Measurements from ENCODE around the gene ALDH3B1. TPM values are rescaled to one million over a fixed set of nuclear protein-coding genes. Genes with fewer than 3 reads are reported as not detected.

The ALDH3B1 gene
- total RNA-seq, 1 donor from 2014 or later, result 42.8 TPM

DNA sequence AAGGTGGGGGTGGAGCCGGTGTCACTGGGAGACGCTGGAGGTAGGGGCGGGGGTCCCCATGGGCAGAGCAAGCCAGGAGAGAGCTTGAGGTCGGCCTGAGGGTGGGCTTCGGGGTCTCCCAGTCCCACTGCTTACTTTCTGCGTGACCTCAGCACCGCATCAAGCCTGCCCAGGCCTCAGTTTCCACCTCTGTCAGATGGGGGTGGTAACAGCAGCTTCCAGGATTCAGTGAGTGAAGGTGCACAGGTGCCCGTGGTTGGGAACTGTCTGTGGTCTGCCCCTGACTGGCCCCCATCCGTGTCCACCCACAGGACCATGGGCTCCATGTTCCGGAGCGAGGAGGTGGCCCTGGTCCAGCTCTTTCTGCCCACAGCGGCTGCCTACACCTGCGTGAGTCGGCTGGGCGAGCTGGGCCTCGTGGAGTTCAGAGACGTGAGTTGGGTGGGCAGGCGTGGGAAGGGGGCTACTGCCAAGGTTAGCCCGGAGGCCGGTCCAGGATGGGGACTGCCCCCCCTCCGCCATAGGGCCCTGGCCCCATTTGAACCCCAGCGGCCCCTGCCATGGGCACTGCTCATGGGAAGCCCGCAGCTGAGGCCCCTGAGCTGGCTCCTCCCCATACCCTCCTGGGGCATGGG lies 30.9 kb downstream of the ALDH3B1 start:
- no peak for DNase-seq (ENCODE audit: low spot score in 2 of 2)
- Histone ChIP-seq H3K27me3 (no peaks in the 10 kb centered on the region), H3K9me3 (no peaks in the 10 kb centered on the region), H3K4me1 (peaks cover 14 to 30% of the 10 kb centered on the region in 2 donors), H3K36me3 (peaks cover 28 to 44% of the 10 kb centered on the region in 2 donors), H3K27ac (peak overlapping the region; percentile 90 to 91), H3K4me3 (peak overlapping the region; percentile 63 to 78)
- TF ChIP-seq CTCF (IDR thresholded peaks at IDR 0.05), result no peak
- intact Hi-C loops (cut with DNase I), result loop anchor here (2.0 kb wide), 1 partner anchor 36 kb away; the partner anchor contains the start of gene UNC93B1

- intact Hi-C loops (cut with DNase I), result loop anchor here (2.0 kb wide), 1 partner anchor 37 kb away; the partner anchor contains the start of gene UNC93B1
- Histone ChIP-seq H3K27ac (peak overlapping the region; percentile 90 to 91), H3K9me3 (no peaks in the 10 kb centered on the region), H3K4me1 (peaks cover 14 to 30% of the 10 kb centered on the region in 2 donors), H3K36me3 (peaks cover 29 to 42% of the 10 kb centered on the region in 2 donors), H3K27me3 (no peaks in the 10 kb centered on the region), H3K4me3 (no peak overlapping the region)
- DNase-seq (ENCODE audit: low spot score in 2 of 2), result no peak
- no peak for TF ChIP-seq CTCF (IDR thresholded peaks at IDR 0.05)
These were observed 31.6 kb downstream of the ALDH3B1 start for GRCh38 chr11:68041617-68042218.

DNA sequence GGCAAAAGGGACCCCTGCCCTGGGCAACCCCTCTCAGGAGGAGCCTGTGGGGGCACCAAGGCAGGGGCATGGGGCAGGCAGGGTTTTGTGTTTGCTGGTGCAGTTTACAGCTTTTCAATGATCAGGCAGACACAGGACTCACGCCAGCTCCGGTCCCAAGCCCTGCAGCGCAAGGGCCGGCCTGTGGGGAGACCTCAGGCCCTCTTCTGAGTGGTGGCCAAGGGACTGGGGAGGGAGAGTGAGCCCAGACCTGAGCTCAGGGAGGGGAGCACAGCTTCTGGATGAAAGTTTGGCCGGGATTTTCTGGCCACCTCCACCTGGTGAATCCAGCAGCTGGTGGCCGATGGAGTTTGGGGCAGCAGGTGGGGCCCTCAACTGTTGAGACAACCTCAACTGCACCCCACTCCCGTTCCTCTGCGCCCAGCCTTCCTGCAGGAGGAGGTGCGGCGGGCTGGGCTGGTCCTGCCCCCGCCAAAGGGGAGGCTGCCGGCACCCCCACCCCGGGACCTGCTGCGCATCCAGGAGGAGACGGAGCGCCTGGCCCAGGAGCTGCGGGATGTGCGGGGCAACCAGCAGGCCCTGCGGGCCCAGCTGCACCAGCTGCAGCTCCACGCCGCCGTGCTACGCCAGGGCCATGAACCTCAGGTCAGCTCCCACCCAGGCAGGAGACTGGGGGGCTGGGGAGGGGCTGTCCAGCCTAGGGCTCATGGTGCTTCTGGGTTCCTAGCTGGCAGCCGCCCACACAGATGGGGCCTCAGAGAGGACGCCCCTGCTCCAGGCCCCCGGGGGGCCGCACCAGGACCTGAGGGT lies 32.3 kb downstream of the ALDH3B1 start:
- Histone ChIP-seq H3K27ac (peak overlapping the region; percentile 20 to 90), H3K27me3 (no peaks in the 10 kb centered on the region), H3K4me3 (no peak overlapping the region), H3K4me1 (peaks cover 14 to 25% of the 10 kb centered on the region in 2 donors), H3K36me3 (peaks cover 29 to 44% of the 10 kb centered on the region in 2 donors), H3K9me3 (no peaks in the 10 kb centered on the region)
- no peak for TF ChIP-seq CTCF (IDR thresholded peaks at IDR 0.05)
- no peak for DNase-seq (ENCODE audit: low spot score in 2 of 2)
- intact Hi-C loops (cut with DNase I), result no loop called here

GRCh38 chr11:68043029-68043348 lies 32.9 kb downstream of the ALDH3B1 start:
- H3K4me1 ChIP-seq, result peaks cover 8 to 20% of the 10 kb centered on the region in 2 donors
- H3K27ac ChIP-seq, result peak overlapping the region in 1 of 2 donors; percentile 20
- H3K27me3 ChIP-seq, result no peaks in the 10 kb centered on the region
- intact Hi-C loops (cut with DNase I), result no loop called here
- peaks cover 33 to 47% of the 10 kb centered on the region in 2 donors for H3K36me3 ChIP-seq
- H3K4me3 ChIP-seq, result no peak overlapping the region
- TF ChIP-seq CTCF (IDR thresholded peaks at IDR 0.05), result no peak
- no peak for DNase-seq (ENCODE audit: low spot score in 2 of 2)
- H3K9me3 ChIP-seq, result no peaks in the 10 kb centered on the region

DNA sequence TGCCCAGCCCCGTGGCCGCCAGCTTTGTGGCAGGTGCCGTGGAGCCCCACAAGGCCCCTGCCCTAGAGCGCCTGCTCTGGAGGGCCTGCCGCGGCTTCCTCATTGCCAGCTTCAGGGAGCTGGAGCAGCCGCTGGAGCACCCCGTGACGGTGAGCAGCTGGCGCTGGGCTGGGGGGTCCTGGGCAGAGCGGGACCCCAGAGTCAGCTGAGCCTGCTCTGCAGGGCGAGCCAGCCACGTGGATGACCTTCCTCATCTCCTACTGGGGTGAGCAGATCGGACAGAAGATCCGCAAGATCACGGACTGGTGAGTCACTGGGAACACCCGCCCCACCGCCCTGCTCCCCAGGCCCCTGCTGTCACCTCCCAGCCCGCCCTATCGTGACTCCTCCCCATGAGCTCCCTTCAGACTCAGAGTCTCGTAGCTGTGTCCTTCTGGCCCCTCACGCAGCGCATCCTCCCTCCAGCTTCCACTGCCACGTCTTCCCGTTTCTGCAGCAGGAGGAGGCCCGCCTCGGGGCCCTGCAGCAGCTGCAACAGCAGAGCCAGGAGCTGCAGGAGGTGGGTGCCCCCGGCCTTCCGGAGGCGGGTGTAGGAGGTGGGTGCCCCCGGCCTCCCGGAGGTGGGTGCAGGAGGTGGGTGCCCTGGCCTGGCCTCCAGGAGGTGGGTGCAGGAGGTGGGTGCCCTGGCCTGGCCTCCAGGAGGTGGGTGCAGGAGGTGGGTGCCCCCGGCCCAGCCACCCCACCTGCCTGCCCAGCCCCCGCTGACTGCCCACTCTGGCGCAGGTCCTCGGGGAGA lies 33.4 kb downstream of the ALDH3B1 start:
- Histone ChIP-seq H3K27ac (peak overlapping the region in 1 of 2 donors; percentile 20), H3K36me3 (peaks cover 38 to 53% of the 10 kb centered on the region in 2 donors), H3K27me3 (no peaks in the 10 kb centered on the region), H3K9me3 (no peaks in the 10 kb centered on the region), H3K4me3 (no peak overlapping the region), H3K4me1 (peaks cover 3 to 14% of the 10 kb centered on the region in 2 donors)
- DNase-seq (ENCODE audit: low spot score in 2 of 2), result no peak
- no peak for TF ChIP-seq CTCF (IDR thresholded peaks at IDR 0.05)
- intact Hi-C loops (cut with DNase I), result no loop called here
